Panc1 (cell line): Measurements from ENCODE around the gene TBXA2R. TPM values are rescaled to one million over a fixed set of nuclear protein-coding genes. Genes with fewer than 3 reads are reported as not detected.

Experiments used
- ATAC-seq: fragments of 200-7000 bp; cut with Tn5 transposase; 2 replicates; pipeline ENCODE4 v1.9.1; 2020; ENCODE audit warnings: mild to moderate bottlenecking, moderate library complexity
- BruUV-seq: library from RNA; stranded (reverse); fragments of 400-500 nt; replicated peaks from 2 replicates; lab custom pipeline; 2021; lab: Mats Ljungman, UMichigan
- CTCF ChIA-PET: fragments of 300-600 bp; sonication (Branson Sonifier 250); formaldehyde crosslinking; loops from one replicate; lab custom pipeline; 2022; ENCODE audit warnings: antibody characterized with exemption; lab: Charles Lee
- POLR2A ChIA-PET: fragments of 300-600 bp; sonication (Branson Sonifier 250); formaldehyde crosslinking; loops from one replicate; lab custom pipeline; 2022; ENCODE audit warnings: antibody characterized with exemption; lab: Charles Lee
- DNase-seq: peaks from one replicate; pipeline ENCODE4 v3.0.0-alpha.2; 2010; ENCODE audit warnings: low read depth, low spot score
- H3K27ac ChIP-seq: 2 replicates; pipeline ENCODE4 v1.5.1; 2011; ENCODE audit warnings: mild to moderate bottlenecking, low read length, inconsistent platforms
- H3K27me3 ChIP-seq: fragments of 200-500 bp; sonication (Bioruptor generic); 2 replicates; pipeline ENCODE4 v1.6.0; 2014; ENCODE audit warnings: low read length, inconsistent platforms; ENCODE audit not compliant: control insufficient read depth, insufficient read depth
- H3K36me3 ChIP-seq: fragments of 200-500 bp; sonication (Bioruptor generic); 2 replicates; pipeline ENCODE4 v1.5.1; 2014; ENCODE audit warnings: inconsistent platforms, mild to moderate bottlenecking, low read length, moderate library complexity; ENCODE audit not compliant: control insufficient read depth, insufficient read depth
- H3K4me1 ChIP-seq: 2 replicates; pipeline ENCODE4 v1.5.1; 2011; ENCODE audit warnings: inconsistent platforms, mild to moderate bottlenecking, low read length, moderate library complexity; ENCODE audit not compliant: control insufficient read depth, insufficient read depth
- H3K4me3 ChIP-seq, 2 experiments: 2 replicates each; pipeline ENCODE4 v1.5.1; 2011 to 2012; ENCODE audit warnings: low read depth in 2 of 2, low read length in 2 of 2, mild to moderate bottlenecking in 2 of 2, inconsistent platforms in 1 of 2, moderate library complexity in 1 of 2
- H3K9me3 ChIP-seq: fragments of 200-500 bp; sonication (Bioruptor generic); 2 replicates; pipeline ENCODE4 v1.5.1; 2014; ENCODE audit warnings: low read depth, mild to moderate bottlenecking, inconsistent platforms, low read length, moderate library complexity; ENCODE audit not compliant: control insufficient read depth, insufficient read depth
- CTCF ChIP-seq: fragments of 450-650 bp; IDR thresholded peaks from 2 replicates; pipeline ENCODE4 v1.5.1; 2017; ENCODE audit warnings: mild to moderate bottlenecking
- POLR2AphosphoS5 ChIP-seq: IDR thresholded peaks from 2 replicates; pipeline ENCODE4 v1.6.1; 2012; ENCODE audit warnings: mild to moderate bottlenecking, low read depth, low read length, moderate library complexity
- SIN3A ChIP-seq: IDR thresholded peaks from 2 replicates; pipeline ENCODE4 v1.6.1; 2012; ENCODE audit warnings: low read depth, mild to moderate bottlenecking, low read length, moderate library complexity, borderline replicate concordance; ENCODE audit not compliant: insufficient read depth
- TCF7L2 ChIP-seq: IDR thresholded peaks from 2 replicates; pipeline ENCODE4 v1.6.1; 2011; ENCODE audit warnings: mild to moderate bottlenecking, low read depth, low read length, inconsistent platforms
- in situ Hi-C: cut with HindIII; loops from 2 replicates; pipeline ENCODE4 v1.10.0; 2016; ENCODE audit warnings: low sequenced_read_pairs, low pct_unique_long_range_greater_than_20kb
- intact Hi-C: fragments of 100-400 bp; cut with micrococcal nuclease; formaldehyde crosslinking; loops from one replicate; pipeline ENCODE4 v1.10.0; 2022; ENCODE audit not compliant: unreplicated experiment
- total RNA-seq: library from RNA; stranded (reverse); gene quantifications from one replicate; pipeline ENCODE4 v1.2.1, GENCODE V29; 2021; ENCODE audit not compliant: unreplicated experiment
- TF ChIP-seq, protein P1 (sequence below), 2 experiments: IDR thresholded peaks; 2 replicates each; pipeline ENCODE4 v1.6.1; 2011 to 2012; ENCODE audit warnings: low read depth in 2 of 2, control low read depth in 1 of 2, low read length in 1 of 2, mild to moderate bottlenecking in 1 of 2, moderate library complexity in 1 of 2; ENCODE audit not compliant: insufficient read depth in 1 of 2

The TBXA2R gene
- total RNA-seq, 1 experiment from 2014 or later: 5.2 TPM

DNA sequence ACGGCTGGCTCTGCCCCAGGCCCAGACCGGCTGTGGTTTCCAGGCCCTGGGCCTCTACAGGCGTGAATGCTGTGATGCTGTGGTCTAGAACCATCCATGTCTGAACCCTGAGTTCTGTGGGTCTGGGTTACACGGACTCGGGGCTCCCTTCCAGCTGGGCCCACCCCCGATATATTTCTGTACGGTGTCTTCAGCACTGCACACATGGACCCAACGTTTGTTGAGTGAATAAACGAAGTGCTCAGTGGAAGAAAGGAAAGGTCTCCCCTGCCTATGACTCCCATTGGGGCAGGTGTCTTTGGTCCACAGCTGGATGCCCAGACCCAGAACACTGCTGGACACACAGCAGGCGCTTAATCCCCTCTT is 61.0 kb downstream of the TBXA2R start:
- Histone ChIP-seq H3K27ac (no peak overlapping the region), H3K4me1 (no peaks in the 10 kb centered on the region), H3K27me3 (no peaks in the 10 kb centered on the region), H3K36me3 (0 out of 2 replicates have a peak, but pooled peaks cover 3% of the 10 kb centered on the region), H3K9me3 (no peaks in the 10 kb centered on the region), H3K4me3 (no peak overlapping the region)
- TF ChIP-seq SIN3A: no peak
- TF ChIP-seq, protein P1, sequence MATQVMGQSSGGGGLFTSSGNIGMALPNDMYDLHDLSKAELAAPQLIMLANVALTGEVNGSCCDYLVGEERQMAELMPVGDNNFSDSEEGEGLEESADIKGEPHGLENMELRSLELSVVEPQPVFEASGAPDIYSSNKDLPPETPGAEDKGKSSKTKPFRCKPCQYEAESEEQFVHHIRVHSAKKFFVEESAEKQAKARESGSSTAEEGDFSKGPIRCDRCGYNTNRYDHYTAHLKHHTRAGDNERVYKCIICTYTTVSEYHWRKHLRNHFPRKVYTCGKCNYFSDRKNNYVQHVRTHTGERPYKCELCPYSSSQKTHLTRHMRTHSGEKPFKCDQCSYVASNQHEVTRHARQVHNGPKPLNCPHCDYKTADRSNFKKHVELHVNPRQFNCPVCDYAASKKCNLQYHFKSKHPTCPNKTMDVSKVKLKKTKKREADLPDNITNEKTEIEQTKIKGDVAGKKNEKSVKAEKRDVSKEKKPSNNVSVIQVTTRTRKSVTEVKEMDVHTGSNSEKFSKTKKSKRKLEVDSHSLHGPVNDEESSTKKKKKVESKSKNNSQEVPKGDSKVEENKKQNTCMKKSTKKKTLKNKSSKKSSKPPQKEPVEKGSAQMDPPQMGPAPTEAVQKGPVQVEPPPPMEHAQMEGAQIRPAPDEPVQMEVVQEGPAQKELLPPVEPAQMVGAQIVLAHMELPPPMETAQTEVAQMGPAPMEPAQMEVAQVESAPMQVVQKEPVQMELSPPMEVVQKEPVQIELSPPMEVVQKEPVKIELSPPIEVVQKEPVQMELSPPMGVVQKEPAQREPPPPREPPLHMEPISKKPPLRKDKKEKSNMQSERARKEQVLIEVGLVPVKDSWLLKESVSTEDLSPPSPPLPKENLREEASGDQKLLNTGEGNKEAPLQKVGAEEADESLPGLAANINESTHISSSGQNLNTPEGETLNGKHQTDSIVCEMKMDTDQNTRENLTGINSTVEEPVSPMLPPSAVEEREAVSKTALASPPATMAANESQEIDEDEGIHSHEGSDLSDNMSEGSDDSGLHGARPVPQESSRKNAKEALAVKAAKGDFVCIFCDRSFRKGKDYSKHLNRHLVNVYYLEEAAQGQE (IDR thresholded peaks at IDR 0.05; ENCODE audit: insufficient read depth in 1 of 2, low read depth in 2 of 2, low read length in 1 of 2): no peak
- no peak for TF ChIP-seq POLR2AphosphoS5
- TF ChIP-seq TCF7L2: no peak
- no peak for TF ChIP-seq CTCF
- ChIA-PET CTCF (interaction anchor here (0.6 kb wide), 1 partner anchor 218 kb away, joined by 4 read pairs; no protein-coding TSS in a partner anchor), POLR2A (interaction anchor here (0.6 kb wide), 1 partner anchor 85 kb away, joined by 6 read pairs; no protein-coding TSS in a partner anchor)
- no TSS peak for BruUV-seq
- ATAC-seq (no peak), DNase-seq (no peak)
- in situ Hi-C loops (no loop called here), intact Hi-C loops (no loop called here)

- no peaks in the 10 kb centered on the region for H3K4me1 ChIP-seq
- H3K4me3 ChIP-seq: no peak overlapping the region
- H3K36me3 ChIP-seq: 0 out of 2 replicates have a peak, but pooled peaks cover 3% of the 10 kb centered on the region
- intact Hi-C loops: no loop called here
- BruUV-seq: no TSS peak
- POLR2A ChIA-PET: no interaction called here
- no peaks in the 10 kb centered on the region for H3K27me3 ChIP-seq
- no peak overlapping the region for H3K27ac ChIP-seq
- TF ChIP-seq TCF7L2 (no peak), CTCF (peak; percentile 92), POLR2AphosphoS5 (no peak), SIN3A (no peak)
- TF ChIP-seq, protein P1 (IDR thresholded peaks at IDR 0.05; ENCODE audit: insufficient read depth in 1 of 2, low read depth in 2 of 2, low read length in 1 of 2): no peak; a peak in 1 of 4 replicates
- DNase-seq (peak; percentile 39), ATAC-seq (peak; percentile 81)
- in situ Hi-C loops: no loop called here
- CTCF ChIA-PET: interaction anchor here (0.6 kb wide), 2 partner anchors 218 to 595 kb away, joined by 4 read pairs; no protein-coding TSS in a partner anchor
- H3K9me3 ChIP-seq: no peaks in the 10 kb centered on the region
Observed at GRCh38 chr19:3544742-3545668, 61.7 kb downstream of the TBXA2R start.
